Measurements from ENCODE around the gene ACTL6A. TPM values are rescaled to one million over a fixed set of nuclear protein-coding genes. Genes with fewer than 3 reads are reported as not detected.

The ACTL6A gene
- total RNA-seq, 1 donor from 2014 or later: 36.3 TPM

DNA sequence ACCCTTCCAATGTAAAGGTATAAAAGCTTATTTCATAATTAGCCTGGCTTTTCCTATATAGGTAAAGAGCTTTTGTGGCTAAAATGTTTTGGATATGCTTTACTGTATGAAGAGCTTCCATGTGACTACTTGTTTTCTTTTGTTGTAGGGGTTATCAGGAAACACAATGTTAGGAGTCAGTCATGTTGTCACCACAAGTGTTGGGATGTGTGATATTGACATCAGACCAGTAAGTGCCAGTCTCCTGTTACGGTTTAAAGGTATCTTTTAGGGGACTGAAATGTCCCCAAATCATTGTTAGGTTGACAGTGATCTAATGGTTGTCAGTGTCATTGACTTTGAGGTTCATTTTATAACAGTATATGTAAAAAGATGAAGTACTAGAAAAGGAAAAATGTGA, 18.3 kb downstream of the ACTL6A start:
- H3K27ac Mint-ChIP-seq (ENCODE audit: unreplicated experiment): no peak overlapping the region
- H3K36me3 Mint-ChIP-seq (ENCODE audit: low read depth, unreplicated experiment): peaks cover 19% of the 10 kb centered on the region
- TF ChIP-seq, protein P1, sequence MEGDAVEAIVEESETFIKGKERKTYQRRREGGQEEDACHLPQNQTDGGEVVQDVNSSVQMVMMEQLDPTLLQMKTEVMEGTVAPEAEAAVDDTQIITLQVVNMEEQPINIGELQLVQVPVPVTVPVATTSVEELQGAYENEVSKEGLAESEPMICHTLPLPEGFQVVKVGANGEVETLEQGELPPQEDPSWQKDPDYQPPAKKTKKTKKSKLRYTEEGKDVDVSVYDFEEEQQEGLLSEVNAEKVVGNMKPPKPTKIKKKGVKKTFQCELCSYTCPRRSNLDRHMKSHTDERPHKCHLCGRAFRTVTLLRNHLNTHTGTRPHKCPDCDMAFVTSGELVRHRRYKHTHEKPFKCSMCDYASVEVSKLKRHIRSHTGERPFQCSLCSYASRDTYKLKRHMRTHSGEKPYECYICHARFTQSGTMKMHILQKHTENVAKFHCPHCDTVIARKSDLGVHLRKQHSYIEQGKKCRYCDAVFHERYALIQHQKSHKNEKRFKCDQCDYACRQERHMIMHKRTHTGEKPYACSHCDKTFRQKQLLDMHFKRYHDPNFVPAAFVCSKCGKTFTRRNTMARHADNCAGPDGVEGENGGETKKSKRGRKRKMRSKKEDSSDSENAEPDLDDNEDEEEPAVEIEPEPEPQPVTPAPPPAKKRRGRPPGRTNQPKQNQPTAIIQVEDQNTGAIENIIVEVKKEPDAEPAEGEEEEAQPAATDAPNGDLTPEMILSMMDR (IDR thresholded peaks at IDR 0.05; ENCODE audit: unreplicated experiment): no peak
- H3K4me3 Mint-ChIP-seq (ENCODE audit: unreplicated experiment): no peak overlapping the region
- DNase-seq (ENCODE audit: low spot score): no peak
- no peaks in the 10 kb centered on the region for H3K9me3 Mint-ChIP-seq (ENCODE audit: unreplicated experiment)
- peaks cover 2% of the 10 kb centered on the region for H3K27me3 Mint-ChIP-seq (ENCODE audit: unreplicated experiment)
- no peaks in the 10 kb centered on the region for H3K4me1 Mint-ChIP-seq (ENCODE audit: unreplicated experiment)

- Mint-ChIP-seq H3K4me1 (ENCODE audit: unreplicated experiment) (no peaks in the 10 kb centered on the region), H3K36me3 (ENCODE audit: low read depth, unreplicated experiment) (peaks cover 22% of the 10 kb centered on the region), H3K27me3 (ENCODE audit: unreplicated experiment) (no peaks in the 10 kb centered on the region), H3K27ac (ENCODE audit: unreplicated experiment) (peak overlapping the region; percentile 0), H3K9me3 (ENCODE audit: unreplicated experiment) (no peaks in the 10 kb centered on the region), H3K4me3 (ENCODE audit: unreplicated experiment) (no peak overlapping the region)
- TF ChIP-seq, protein P1 (IDR thresholded peaks at IDR 0.05; ENCODE audit: unreplicated experiment): no peak
- no peak for DNase-seq (ENCODE audit: low spot score)
These were observed 26.4 kb downstream of the ACTL6A start for GRCh38 chr3:179589143-179589542.

- TF ChIP-seq, protein P1 (IDR thresholded peaks at IDR 0.05; ENCODE audit: unreplicated experiment): no peak
- Mint-ChIP-seq H3K27ac (ENCODE audit: unreplicated experiment) (no peak overlapping the region), H3K4me3 (ENCODE audit: unreplicated experiment) (no peak overlapping the region), H3K9me3 (ENCODE audit: unreplicated experiment) (no peaks in the 10 kb centered on the region), H3K4me1 (ENCODE audit: unreplicated experiment) (no peaks in the 10 kb centered on the region), H3K27me3 (ENCODE audit: unreplicated experiment) (no peaks in the 10 kb centered on the region), H3K36me3 (ENCODE audit: low read depth, unreplicated experiment) (peaks cover 21% of the 10 kb centered on the region)
- DNase-seq (ENCODE audit: low spot score): no peak
These were observed 27.9 kb downstream of the ACTL6A start for GRCh38 chr3:179590669-179591068.

- no peak overlapping the region for H3K27ac Mint-ChIP-seq (ENCODE audit: unreplicated experiment)
- no peaks in the 10 kb centered on the region for H3K9me3 Mint-ChIP-seq (ENCODE audit: unreplicated experiment)
- H3K4me3 Mint-ChIP-seq (ENCODE audit: unreplicated experiment): no peak overlapping the region
- TF ChIP-seq, protein P1 (IDR thresholded peaks at IDR 0.05; ENCODE audit: unreplicated experiment): no peak
- no peaks in the 10 kb centered on the region for H3K4me1 Mint-ChIP-seq (ENCODE audit: unreplicated experiment)
- no peak for DNase-seq (ENCODE audit: low spot score)
- H3K36me3 Mint-ChIP-seq (ENCODE audit: low read depth, unreplicated experiment): peaks cover 15% of the 10 kb centered on the region
- H3K27me3 Mint-ChIP-seq (ENCODE audit: unreplicated experiment): no peaks in the 10 kb centered on the region
These were observed 28.6 kb downstream of the ACTL6A start for GRCh38 chr3:179591313-179591712.

DNA sequence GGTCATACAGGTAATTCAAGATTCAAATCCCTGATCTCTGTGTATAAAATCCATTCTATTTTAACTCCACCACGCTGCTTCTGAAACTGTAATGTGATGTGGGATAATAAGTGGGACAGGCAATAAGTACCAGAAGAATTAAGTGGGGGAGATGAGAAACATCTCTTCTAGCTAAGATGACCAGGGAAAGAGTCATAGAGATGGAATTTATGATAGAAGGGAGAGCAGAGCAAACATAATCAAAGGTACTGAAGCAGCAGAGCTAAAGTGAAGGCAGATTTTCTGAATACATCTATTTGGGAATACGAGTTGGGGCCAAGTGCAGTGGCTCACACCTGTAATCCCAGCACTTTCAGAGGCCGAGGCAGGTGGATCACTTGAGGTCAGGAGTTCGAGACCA, 36.8 kb downstream of the ACTL6A start:
- peaks cover 4% of the 10 kb centered on the region for H3K27me3 Mint-ChIP-seq (ENCODE audit: unreplicated experiment)
- H3K36me3 Mint-ChIP-seq (ENCODE audit: low read depth, unreplicated experiment): peaks cover 12% of the 10 kb centered on the region
- no peak overlapping the region for H3K27ac Mint-ChIP-seq (ENCODE audit: unreplicated experiment)

More for the DNA sequence above, 36.8 kb downstream of the ACTL6A start:
- DNase-seq (ENCODE audit: low spot score): no peak
- H3K9me3 Mint-ChIP-seq (ENCODE audit: unreplicated experiment): no peaks in the 10 kb centered on the region
- H3K4me3 Mint-ChIP-seq (ENCODE audit: unreplicated experiment): no peak overlapping the region
- H3K4me1 Mint-ChIP-seq (ENCODE audit: unreplicated experiment): peaks cover 5% of the 10 kb centered on the region
- TF ChIP-seq, protein P1 (IDR thresholded peaks at IDR 0.05; ENCODE audit: unreplicated experiment): no peak
